ENCODE data around the gene ERRFI1.
"Not testable (repeated sequence)": the region's sequence is repeated elsewhere in the genome, so short reads cannot be mapped to it uniquely, and the experiment has no call there.

ERRFI1 gene

DNA sequence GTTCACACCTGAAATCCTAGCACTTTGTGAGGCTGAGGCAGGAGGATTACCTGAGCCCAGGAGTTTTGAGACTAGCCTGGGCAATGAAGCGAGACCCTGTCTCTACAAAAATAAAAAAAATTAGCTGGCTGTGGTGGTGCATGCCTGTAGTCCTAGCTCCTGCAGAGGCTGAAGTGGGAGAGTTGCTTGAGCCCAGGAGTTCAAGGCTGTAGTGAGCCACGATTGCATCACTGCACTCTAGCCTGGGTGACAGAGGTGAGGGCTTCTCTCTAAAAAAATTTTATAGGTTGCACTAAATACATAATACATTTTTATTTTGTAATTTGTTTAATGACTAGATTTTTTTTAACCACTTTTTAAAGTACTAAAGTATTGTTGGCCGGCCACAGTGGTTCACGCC, 58.5 kb downstream of the ERRFI1 start:
- DNase-seq = no peak

DNA sequence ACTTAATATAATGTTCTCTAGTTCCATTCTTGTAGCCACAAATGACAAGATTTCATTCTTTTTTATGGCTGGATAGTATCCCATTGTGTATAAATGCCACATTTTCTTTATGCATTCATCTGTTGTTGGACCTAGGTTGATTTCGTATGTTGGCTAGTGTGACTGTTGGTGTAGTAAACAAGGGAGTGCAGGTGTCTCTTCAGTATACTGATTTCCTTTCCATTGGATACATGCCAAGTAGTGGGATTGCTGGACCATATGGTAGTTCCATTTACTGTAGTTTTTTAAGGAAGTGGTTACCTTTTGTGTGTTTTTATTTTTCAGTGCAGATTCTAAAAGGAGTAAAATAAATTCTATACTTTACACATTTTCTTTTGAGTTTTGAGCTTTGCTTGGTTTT, 58.9 kb downstream of the ERRFI1 start:
- DNase-seq = no peak

DNA sequence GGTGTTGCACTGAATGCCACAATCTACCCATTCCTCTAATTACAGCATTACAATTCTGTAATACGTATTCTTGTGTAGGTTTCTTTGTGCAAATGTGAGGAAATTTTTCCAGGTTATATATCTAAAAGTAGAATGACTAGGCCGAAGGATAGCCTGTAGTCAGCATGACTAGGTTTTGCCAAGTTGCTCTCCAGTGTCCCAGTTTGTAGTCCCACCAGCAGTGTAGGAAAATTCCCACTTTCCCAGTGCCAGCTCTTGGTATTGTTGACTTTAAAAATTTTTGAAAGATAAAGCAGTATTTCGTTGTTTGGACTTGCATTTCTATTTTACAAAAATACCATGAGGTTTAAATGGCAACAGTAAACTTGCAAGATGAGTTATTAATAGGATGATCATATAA, 61.6 kb downstream of the ERRFI1 start:
- no peak for DNase-seq

DNA sequence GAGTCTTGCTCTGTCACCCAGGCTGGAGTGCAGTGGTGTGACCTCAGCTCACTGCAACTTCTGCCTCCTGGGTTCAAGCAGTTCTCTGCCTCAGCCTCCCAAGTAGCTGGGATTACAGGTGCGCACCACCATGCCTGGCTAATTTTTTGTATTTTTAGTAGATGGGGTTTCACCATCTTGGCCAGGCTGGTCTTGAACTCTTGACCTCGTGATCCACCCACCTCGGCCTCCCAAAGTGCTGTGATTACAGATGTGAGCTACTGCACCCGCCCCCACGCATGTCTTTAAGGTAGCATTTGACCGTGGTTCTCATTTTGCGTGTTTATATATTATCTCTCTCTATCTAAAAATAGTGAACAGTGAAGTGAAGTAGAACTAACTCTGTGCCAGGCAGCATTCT, 62.3 kb downstream of the ERRFI1 start:
- DNase-seq = not testable (repeated sequence)

DNA sequence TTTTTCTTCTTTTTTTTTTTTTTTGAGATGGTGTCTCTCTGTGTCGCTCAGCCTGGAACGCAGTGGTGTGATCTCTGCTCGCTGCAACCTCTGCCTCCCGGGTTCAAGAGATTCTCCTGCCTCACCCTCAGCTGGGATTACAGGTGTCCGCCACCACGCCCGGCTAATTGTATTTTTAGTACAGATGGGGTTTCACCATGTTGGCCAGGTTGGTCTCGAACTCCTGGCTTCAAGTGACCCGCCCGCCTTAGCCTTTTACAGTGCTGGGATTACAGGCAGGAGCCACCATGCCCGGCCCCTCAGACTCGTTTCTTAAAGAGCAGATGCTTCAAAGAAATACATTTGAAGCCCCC, 62.8 kb downstream of the ERRFI1 start:
- DNase-seq = not testable (repeated sequence)

DNA sequence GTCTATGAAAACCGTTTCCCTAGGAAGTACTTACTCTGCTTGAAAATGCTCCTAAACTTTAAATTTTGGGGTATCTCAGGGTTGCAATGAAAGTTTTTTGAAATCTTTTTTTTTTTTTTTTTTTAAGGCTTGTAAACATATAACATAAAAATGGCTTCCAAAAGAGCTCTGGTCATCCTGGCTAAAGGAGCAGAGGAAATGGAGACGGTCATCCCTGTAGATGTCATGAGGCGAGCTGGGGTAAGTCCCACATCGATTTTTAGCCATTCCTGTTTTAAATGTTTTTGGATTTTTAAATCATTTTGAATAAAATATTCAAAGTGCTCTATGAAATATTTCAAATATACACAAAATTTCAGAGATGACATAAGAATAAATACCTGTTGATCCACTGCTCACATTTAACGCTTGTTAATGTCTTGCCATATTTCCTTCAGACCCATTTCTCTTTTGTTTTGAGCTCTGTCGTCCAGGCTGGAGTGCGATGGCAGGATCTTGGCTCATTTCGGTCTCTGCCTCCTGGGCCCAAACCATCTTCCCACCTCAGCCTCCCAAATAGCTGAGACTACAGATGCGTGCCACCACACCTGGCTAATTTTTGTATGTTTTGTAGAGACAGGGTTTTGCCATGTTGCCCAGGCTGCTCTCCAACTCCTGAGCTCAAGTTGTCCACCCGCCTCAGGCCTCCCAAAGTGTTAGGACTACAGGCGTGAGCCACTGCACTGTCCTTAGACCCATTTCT, 63.3 kb downstream of the ERRFI1 start:
- no peak for DNase-seq

DNA sequence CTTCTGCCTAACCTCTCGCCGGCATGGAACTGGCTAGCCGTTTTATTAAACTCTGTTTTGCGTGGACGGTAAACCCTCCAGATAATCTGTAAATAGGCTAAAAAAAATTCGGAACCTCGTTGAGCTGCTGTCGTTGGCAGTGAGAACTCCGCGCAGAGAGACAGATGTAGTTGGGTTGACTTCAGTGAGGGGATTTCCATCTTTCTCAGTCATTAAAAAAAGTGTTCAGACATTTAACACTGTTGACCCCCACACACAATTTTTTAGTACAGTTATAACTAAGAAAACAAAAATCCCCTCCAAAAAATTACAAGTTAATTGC, 64.1 kb downstream of the ERRFI1 start:
- DNase-seq = peak in 2 of 5 donors; percentile 21 to 31
